Subcutaneous abdominal adipose tissue (tissue), 5 donors: ENCODE data around the gene NUP93.
"Not testable (repeated sequence)": the region's sequence is repeated elsewhere in the genome, so short reads cannot be mapped to it uniquely, and the experiment has no call there.

Experiments
- H3K27ac ChIP-seq: one replicate; pipeline ENCODE4 v1.7.0; 2013; ENCODE audit warnings: low read depth, mild to moderate bottlenecking, inconsistent platforms, low read length, moderate library complexity
- H3K27me3 ChIP-seq, 5 donors: one replicate each; pipeline ENCODE4 v1.7.0; 2013; ENCODE audit warnings: low read length in 5 of 5, inconsistent platforms in 1 of 5; ENCODE audit not compliant: control insufficient read depth in 5 of 5, insufficient read depth in 4 of 5
- H3K36me3 ChIP-seq, 5 donors: one replicate each; pipeline ENCODE4 v1.7.0; 2013; ENCODE audit warnings: low read length in 5 of 5; ENCODE audit not compliant: control insufficient read depth in 5 of 5, insufficient read depth in 5 of 5
- H3K4me1 ChIP-seq, 5 donors: one replicate each; pipeline ENCODE4 v1.7.0; 2013; ENCODE audit warnings: low read length in 5 of 5, mild to moderate bottlenecking in 3 of 5, moderate library complexity in 1 of 5; ENCODE audit not compliant: control insufficient read depth in 5 of 5, insufficient read depth in 5 of 5
- H3K4me3 ChIP-seq, 5 donors: one replicate each; pipeline ENCODE4 v1.7.0; 2013; ENCODE audit warnings: low read length in 5 of 5, low read depth in 1 of 5
- H3K9ac ChIP-seq, 5 donors: one replicate each; pipeline ENCODE4 v1.7.0; 2013; ENCODE audit warnings: low read length in 5 of 5, mild to moderate bottlenecking in 4 of 5, moderate library complexity in 3 of 5
- H3K9me3 ChIP-seq, 5 donors: one replicate each; pipeline ENCODE4 v1.7.0; 2013; ENCODE audit warnings: low read length in 5 of 5; ENCODE audit not compliant: control insufficient read depth in 5 of 5
- donor health status: healthy.
- donor health status: healthy.
- donor health status: healthy.
- donor health status: healthy.
- donor health status: healthy.

Gene NUP93

DNA sequence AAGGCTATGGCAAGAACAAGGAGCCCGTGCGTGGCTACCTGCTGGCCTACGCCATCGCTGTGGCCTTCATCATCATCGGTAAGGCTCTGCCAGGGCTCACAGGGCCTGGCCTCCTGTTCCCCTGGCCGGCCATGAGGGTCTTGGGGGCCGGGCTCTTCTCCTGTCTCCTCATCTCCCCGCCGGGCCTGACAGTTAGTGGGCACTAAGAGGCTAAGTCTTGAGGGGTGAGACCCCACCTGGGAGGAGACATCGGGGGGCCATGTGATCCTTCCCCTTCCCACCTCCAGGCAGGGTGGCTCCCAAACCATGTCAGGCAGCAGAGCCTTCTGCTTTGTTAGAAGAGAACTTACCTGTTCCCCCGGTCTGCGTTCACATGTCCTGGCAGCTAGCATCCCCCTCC is 150.2 kb downstream of the NUP93 start:
- H3K9ac ChIP-seq, result no peak overlapping the region
- H3K4me1 ChIP-seq, result peaks cover 0 to 2% (median 0%) of the 10 kb centered on the region in 5 donors
- H3K9me3 ChIP-seq, result no peaks in the 10 kb centered on the region
- H3K4me3 ChIP-seq, result no peak overlapping the region
- H3K27ac ChIP-seq, result no peak overlapping the region
- peaks cover 0 to 4% (median 0%) of the 10 kb centered on the region in 5 donors for H3K27me3 ChIP-seq
- H3K36me3 ChIP-seq, result no peaks in the 10 kb centered on the region

DNA sequence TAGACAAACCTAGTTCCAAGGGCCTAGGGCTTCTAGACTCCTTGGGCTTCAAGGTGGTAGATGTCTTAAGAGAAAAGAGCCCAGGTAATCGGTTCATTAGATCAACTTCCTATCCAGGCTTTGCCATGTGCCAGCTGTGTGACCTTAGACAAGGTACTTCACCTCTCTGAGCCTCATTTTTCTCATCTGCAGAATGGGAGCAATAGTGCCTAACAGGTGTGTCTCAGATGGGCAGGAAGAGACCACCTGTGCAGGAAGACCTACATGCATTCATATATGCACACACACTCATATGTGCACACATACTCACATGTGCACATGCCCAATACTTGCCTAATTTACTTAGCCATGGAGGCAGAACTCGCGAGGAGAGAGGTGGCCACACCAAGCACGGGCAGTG is 150.8 kb downstream of the NUP93 start:
- Histone ChIP-seq H3K9ac (no peak overlapping the region), H3K9me3 (no peaks in the 10 kb centered on the region)

DNA sequence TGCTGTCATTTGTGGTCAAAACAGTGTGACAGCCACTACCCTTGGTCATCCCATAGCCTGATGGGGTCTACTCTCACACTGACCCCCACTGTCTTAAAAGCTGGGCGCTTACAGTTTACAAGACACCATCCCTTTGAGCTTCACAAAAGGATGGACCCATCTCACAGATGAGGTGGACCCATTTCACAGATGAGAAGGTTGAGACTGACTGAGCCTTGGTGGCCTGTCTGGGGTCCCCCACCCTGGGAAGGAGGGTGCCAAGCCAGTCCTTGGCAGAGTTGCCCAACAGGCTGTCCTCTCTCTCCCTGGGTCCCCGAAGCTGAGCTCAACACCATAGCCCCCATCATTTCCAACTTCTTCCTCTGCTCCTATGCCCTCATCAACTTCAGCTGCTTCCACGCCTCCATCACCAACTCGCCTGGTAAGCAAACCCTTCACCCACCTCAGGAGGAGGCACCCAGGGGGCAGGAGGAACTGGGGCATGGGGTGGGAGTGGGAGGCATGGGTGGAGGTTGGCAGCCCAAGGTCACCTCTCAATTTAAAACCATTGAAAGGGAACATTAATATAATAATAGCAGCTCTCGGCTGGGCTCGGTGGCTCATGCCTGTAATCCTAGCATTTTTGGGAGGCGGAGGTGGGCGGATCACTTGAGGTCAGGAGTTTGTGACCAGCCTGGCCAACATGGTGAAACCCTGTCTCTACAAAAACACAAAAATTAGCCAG is 152.3 kb downstream of the NUP93 start:
- no peaks in the 10 kb centered on the region for H3K36me3 ChIP-seq
- no peak overlapping the region for H3K4me3 ChIP-seq
- H3K9me3 ChIP-seq, result no peaks in the 10 kb centered on the region
- no peak overlapping the region for H3K27ac ChIP-seq
- H3K27me3 ChIP-seq, result peaks cover 0 to 4% (median 0%) of the 10 kb centered on the region in 5 donors
- no peak overlapping the region for H3K9ac ChIP-seq
- H3K4me1 ChIP-seq, result peaks cover 0 to 2% (median 0%) of the 10 kb centered on the region in 5 donors

More for the DNA sequence above, 150.8 kb downstream of the NUP93 start:
- Histone ChIP-seq H3K4me1 (peaks cover 0 to 2% (median 0%) of the 10 kb centered on the region in 5 donors), H3K36me3 (no peaks in the 10 kb centered on the region), H3K4me3 (no peak overlapping the region), H3K27me3 (peaks cover 0 to 4% (median 0%) of the 10 kb centered on the region in 5 donors), H3K27ac (no peak overlapping the region)

DNA sequence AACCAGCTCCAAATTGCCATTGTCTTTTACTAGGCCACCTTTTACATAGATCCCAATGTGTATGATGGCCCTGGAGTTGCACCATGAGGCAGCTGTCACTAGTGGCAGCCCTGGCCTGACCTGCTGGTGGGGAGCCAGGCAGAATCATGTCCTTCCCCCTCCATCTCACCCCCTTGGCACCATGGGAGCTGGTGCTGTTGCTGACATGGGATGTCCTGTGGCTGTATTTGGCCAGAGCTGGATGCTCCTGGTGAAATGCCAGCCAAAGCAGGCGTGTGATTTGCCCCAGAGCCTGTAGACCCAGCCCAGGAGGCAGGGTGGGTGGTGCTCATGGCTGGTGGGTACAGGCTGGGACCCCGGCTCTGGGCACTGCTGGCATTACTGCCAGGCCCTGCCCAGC is 153.7 kb downstream of the NUP93 start:
- H3K4me1 ChIP-seq, result peaks cover 0 to 2% (median 0%) of the 10 kb centered on the region in 5 donors

DNA sequence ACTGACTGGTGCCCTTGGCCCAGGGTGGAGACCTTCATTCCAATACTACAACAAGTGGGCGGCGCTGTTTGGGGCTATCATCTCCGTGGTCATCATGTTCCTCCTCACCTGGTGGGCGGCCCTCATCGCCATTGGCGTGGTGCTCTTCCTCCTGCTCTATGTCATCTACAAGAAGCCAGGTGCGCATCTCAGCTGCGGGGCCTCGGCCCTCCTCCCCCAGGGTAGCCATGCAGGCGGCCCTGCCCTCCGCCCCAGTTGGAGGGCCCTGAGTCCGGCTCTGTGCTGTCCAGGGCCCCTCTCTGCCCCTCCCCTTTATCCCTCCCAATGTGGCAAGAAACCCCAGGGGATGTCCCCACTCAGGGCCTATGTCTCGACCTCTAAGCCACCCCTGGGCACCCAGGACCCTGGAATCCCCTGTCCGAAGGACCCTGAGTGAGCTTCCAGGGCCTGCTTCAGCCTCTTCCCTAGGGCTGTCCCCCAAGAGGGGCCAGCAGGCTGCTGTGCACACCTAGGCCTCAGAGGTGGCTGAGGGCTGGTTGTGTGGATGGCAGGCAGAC is 154.2 kb downstream of the NUP93 start:
- H3K27me3 ChIP-seq, result peaks cover 0 to 4% (median 0%) of the 10 kb centered on the region in 5 donors
- H3K9me3 ChIP-seq, result no peaks in the 10 kb centered on the region
- peaks cover 0 to 2% (median 0%) of the 10 kb centered on the region in 5 donors for H3K4me1 ChIP-seq
- no peak overlapping the region for H3K27ac ChIP-seq
- H3K4me3 ChIP-seq, result no peak overlapping the region
- no peaks in the 10 kb centered on the region for H3K36me3 ChIP-seq
- no peak overlapping the region for H3K9ac ChIP-seq

More for the DNA sequence above, 153.7 kb downstream of the NUP93 start:
- Histone ChIP-seq H3K36me3 (no peaks in the 10 kb centered on the region), H3K27ac (no peak overlapping the region), H3K9me3 (no peaks in the 10 kb centered on the region), H3K9ac (no peak overlapping the region), H3K4me3 (no peak overlapping the region), H3K27me3 (peaks cover 0 to 4% (median 0%) of the 10 kb centered on the region in 5 donors)

DNA sequence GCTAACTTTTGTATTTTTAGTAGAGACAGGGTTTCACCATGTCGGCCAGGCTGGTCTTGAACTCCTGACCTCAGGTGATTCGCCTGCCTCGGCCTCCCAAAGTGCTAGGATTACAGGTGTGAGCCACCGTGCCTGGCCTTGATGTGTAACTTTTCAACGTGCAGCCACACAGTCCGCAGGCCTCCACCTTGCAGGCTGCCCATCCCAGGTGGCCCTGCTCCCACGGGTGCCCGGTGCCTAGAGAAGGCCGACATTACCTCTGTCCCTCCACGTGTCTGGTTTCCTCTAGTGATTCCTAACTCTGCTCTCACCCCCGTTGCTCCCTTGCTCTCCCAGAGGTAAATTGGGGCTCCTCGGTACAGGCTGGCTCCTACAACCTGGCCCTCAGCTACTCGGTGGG is 155.0 kb downstream of the NUP93 start:
- H3K9ac ChIP-seq, H3K4me3 ChIP-seq, H3K27me3 ChIP-seq, H3K27ac ChIP-seq, H3K9me3 ChIP-seq, H3K4me1 ChIP-seq, H3K36me3 ChIP-seq: not testable (repeated sequence)

DNA sequence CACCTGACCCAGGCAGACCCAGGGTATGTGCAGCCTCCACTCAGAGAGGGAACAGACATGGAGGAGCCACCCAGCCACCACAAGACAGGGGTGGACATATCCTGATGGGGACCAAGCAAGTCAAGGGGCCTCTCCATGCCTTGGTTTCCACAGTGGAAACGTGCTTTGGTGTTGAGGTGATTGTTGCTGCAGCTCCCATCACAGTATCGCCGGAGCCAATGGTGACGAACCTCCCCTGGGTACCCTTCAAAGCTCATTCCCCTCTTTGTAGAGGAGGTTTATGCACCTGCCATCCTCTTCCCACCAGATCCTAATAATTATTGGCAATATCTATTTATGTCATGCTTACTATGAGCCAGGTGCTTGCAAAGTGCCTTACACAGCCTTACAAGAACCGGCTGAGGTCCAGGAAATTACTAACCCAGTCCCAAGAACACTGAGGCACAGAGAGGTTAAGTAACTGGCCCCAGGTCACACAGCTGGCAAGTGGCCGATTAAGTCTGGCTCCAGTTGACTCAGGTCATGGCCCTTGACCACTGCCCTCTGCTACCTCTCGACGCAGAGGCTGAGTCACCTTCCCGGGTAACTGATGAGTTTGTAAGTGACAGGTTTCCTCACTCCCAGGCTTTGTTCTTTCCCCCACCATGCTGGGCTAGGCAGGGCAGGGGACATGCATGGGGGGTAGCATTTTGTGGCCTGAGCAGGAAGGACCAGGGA is 155.7 kb downstream of the NUP93 start:
- H3K27ac ChIP-seq, result no peak overlapping the region
- H3K9me3 ChIP-seq, result no peaks in the 10 kb centered on the region
- H3K9ac ChIP-seq, result no peak overlapping the region
- no peaks in the 10 kb centered on the region for H3K36me3 ChIP-seq
- H3K4me1 ChIP-seq, result peaks cover 0 to 2% (median 0%) of the 10 kb centered on the region in 5 donors
- H3K27me3 ChIP-seq, result peaks cover 0 to 2% (median 0%) of the 10 kb centered on the region in 5 donors
- no peak overlapping the region for H3K4me3 ChIP-seq

DNA sequence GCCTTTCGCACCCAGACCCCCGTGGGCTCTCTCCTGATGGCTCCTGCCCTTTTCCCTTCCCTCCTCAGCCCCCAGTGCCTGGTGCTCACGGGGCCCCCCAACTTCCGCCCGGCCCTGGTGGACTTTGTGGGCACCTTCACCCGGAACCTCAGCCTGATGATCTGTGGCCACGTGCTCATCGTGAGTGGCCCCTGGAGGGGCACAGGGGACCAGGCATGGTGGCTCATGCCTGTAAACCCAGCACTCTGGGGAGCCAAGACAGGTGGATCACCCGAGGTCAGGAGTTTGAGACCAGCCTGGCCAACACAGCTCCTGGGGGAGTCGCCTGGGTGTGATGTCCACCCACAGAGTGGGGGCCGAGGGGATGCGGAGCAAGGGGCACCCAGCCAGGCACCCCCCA is 156.4 kb downstream of the NUP93 start:
- Histone ChIP-seq H3K9ac (no peak overlapping the region), H3K27me3 (no peaks in the 10 kb centered on the region), H3K27ac (no peak overlapping the region), H3K4me1 (peaks cover 0 to 2% (median 0%) of the 10 kb centered on the region in 5 donors), H3K4me3 (no peak overlapping the region), H3K9me3 (no peaks in the 10 kb centered on the region), H3K36me3 (no peaks in the 10 kb centered on the region)

DNA sequence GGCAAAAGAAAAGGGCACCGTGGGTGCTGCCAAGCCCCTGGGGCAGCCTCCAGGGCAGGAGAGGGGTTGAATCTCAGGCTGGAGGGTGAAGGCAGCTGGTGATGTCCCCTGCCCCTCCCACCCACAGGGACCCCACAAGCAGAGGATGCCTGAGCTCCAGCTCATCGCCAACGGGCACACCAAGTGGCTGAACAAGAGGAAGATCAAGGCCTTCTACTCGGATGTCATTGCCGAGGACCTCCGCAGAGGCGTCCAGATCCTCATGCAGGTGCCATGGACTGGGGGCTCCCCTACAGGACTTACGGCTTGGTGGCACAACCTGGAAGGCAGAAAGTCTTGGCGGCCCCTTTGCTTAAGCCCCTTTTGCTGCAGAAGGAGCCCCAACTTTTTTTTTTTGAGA is 156.9 kb downstream of the NUP93 start:
- no peak overlapping the region for H3K27ac ChIP-seq
- no peaks in the 10 kb centered on the region for H3K9me3 ChIP-seq
- peaks cover 0 to 2% (median 0%) of the 10 kb centered on the region in 5 donors for H3K4me1 ChIP-seq
- no peaks in the 10 kb centered on the region for H3K27me3 ChIP-seq
- no peaks in the 10 kb centered on the region for H3K36me3 ChIP-seq
- no peak overlapping the region for H3K4me3 ChIP-seq
- H3K9ac ChIP-seq, result no peak overlapping the region

DNA sequence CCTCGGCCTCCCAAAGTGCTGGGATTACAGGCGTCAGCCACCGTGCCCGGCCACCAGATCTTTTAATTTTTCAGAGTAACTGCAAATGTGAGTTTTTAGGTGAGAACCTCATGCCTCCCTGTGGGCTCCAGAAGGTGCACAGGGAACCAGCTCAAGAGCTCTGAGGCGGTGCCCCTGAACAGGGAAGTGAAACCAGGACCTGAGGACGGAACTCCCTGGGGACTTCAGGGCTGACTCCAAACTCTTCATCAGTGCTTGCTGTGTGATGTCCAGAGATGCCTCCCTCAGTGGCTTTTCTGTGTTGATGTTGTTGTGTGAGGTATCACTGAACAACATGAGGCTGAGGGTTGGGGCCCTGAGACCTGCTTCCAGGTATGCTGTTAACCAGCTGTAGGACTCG is 158.9 kb downstream of the NUP93 start:
- Histone ChIP-seq H3K4me3 (no peak overlapping the region), H3K36me3 (no peaks in the 10 kb centered on the region), H3K27me3 (peaks cover 0 to 4% (median 0%) of the 10 kb centered on the region in 5 donors), H3K9me3 (no peaks in the 10 kb centered on the region), H3K27ac (no peak overlapping the region), H3K9ac (no peak overlapping the region), H3K4me1 (no peaks in the 10 kb centered on the region)
